Right lobe of liver (tissue), 4 donors: ENCODE measurements around the gene UBE2S.

Source experiments
- POLR2A ChIP-seq: fragments of 450-650 bp; IDR thresholded peaks from one replicate; pipeline ENCODE4 v1.6.1; 2017; ENCODE audit warnings: antibody characterized with exemption, mild to moderate bottlenecking
- TF ChIP-seq, protein P1 (sequence below), 4 donors: fragments of 200-600 bp in 3 of 4; fragments of 450-650 bp in 1 of 4; IDR thresholded peaks; one replicate each; pipeline versions ENCODE4 v1.5.1 to v1.8.0; 2016 to 2022; ENCODE audit warnings: antibody characterized with exemption in 4 of 4, mild to moderate bottlenecking in 2 of 4
- donor health status: DM: no; HTN: no; CAD: no.
- donor health status: DM: no; HTN: no; CAD: no.
- donor health status: DM: no; HTN: yes; CAD: no.

DNA sequence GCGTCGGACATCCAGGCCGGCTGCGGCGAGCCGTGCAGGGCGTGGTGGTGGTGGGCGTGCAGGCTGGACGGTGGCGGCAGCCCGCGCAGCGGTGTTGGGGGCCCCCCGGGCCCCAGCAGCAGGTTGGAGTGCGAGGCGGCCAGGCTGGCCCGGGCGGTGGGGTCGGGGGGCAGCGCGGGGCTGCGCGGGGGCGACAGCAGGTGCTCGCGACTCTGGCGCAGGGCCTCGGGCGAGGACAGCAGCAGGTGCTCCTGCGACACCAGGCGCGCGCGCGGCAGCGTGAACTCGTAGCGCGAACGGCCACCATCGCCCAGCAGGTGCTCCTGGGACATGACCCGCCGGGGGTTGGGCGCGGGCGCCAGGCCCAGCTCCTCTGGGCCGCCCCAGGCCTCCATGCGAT lies 25.7 kb upstream of the UBE2S start:
- TF ChIP-seq, protein P1, sequence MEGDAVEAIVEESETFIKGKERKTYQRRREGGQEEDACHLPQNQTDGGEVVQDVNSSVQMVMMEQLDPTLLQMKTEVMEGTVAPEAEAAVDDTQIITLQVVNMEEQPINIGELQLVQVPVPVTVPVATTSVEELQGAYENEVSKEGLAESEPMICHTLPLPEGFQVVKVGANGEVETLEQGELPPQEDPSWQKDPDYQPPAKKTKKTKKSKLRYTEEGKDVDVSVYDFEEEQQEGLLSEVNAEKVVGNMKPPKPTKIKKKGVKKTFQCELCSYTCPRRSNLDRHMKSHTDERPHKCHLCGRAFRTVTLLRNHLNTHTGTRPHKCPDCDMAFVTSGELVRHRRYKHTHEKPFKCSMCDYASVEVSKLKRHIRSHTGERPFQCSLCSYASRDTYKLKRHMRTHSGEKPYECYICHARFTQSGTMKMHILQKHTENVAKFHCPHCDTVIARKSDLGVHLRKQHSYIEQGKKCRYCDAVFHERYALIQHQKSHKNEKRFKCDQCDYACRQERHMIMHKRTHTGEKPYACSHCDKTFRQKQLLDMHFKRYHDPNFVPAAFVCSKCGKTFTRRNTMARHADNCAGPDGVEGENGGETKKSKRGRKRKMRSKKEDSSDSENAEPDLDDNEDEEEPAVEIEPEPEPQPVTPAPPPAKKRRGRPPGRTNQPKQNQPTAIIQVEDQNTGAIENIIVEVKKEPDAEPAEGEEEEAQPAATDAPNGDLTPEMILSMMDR (IDR thresholded peaks at IDR 0.05) = no peak
- no peak for TF ChIP-seq POLR2A
